ENCODE measurements around the gene MLC1. TPM values are rescaled to one million over a fixed set of nuclear protein-coding genes. Genes with fewer than 3 reads are reported as not detected.

The MLC1 gene
- total and polyA plus RNA-seq, 2 of the 4 experiments (the other 2 are of a cell fraction) = 0.10 TPM; not detected in 1

DNA sequence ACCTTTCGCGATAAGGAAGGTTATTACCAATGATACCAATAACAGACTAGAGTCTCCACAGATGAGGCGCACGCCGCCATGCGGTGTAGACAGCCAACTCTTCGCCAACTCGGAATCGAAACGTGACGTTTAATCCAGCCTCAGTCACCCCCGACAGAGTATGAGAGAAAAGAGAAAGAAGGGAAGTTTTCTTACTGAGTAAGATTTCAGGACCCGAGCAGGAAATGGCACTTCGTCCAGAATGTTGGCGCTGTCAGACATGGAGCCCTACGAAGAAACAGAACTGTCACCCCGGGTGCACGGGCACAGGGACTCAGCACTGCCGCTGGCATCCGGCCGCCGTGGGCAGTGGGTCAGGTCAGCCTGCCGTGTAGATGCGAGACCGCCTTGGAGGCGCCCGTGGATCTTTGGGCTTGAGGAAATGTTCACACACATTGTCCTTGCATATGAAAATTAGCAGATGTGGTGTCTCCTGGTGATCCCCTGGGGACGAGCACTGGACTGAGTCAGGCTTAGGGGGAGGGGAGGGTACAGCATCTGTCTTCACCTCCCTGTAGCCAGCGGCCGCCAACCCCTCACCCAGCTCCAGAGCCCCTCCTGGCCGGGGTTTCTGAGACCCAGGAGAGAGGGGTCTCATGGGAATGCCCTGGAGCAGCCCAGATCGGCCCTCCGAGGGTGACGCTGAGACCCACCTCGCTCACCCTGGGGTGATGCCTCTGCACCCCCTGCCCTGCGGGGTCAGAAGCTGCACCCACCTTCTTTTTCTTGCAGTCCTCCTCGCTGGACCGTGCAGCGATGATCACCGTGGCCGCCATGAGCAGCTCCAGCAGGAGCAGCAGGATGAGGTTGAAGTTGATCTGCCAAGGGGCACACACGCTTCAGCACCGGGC lies 8.3 kb downstream of the MLC1 start:
- dilution Hi-C loops (cut with HindIII; ENCODE audit: low sequenced_read_pairs, unreplicated experiment) = no loop called here
- no peak overlapping the region for H3K56ac ChIP-seq (ENCODE audit: extremely low read depth, insufficient read depth, low read length)
- no peaks in the 10 kb centered on the region for H3K36me3 ChIP-seq (ENCODE audit: control insufficient read depth, insufficient read depth, low read length)
- no peaks in the 10 kb centered on the region for H3K9me3 ChIP-seq (ENCODE audit: control insufficient read depth, insufficient read depth, low read length)
- no peak overlapping the region for H2AK9ac ChIP-seq (replicated peaks; ENCODE audit: low read depth, low read length, poor library complexity)
- no peak overlapping the region for H2BK5ac ChIP-seq (ENCODE audit: low read depth, low read length, poor library complexity, severe bottlenecking)
- H2AFZ ChIP-seq (replicated peaks; ENCODE audit: low read length, poor library complexity) = peak overlapping the region; percentile 21
- WGBS, 2 experiments (ENCODE audit: extremely low coverage in 2 of 2, insufficient read length in 1 of 2) = 84% methylated on average over 13 of the region's 43 CpGs; no CpG with 5 or more reads in 1 of the 2 experiments
- no peak overlapping the region for H3K4me2 ChIP-seq (ENCODE audit: low read depth, low read length)
- no peak overlapping the region for H3K14ac ChIP-seq (replicated peaks; ENCODE audit: low read depth, low read length)
- TF ChIP-seq CHD1 (IDR thresholded peaks at IDR 0.05; ENCODE audit: low read depth, low read length) (no peak), MAZ (IDR thresholded peaks at IDR 0.05; ENCODE audit: borderline replicate concordance, low read depth, low read length) (no peak), BHLHE40 (IDR thresholded peaks at IDR 0.05; ENCODE audit: low read depth, low read length) (no peak), CEBPB (IDR thresholded peaks at IDR 0.05; ENCODE audit: low read depth, low read length) (no peak)
- H3K4ac ChIP-seq (ENCODE audit: low read depth, low read length) = no peak overlapping the region
- CTCF ChIA-PET = no interaction called here
- no peak overlapping the region for H3K18ac ChIP-seq (ENCODE audit: low read depth, low read length)
- H3K27ac ChIP-seq (ENCODE audit: insufficient read depth, low read length) = no peak overlapping the region
- H2BK15ac ChIP-seq (ENCODE audit: low read depth, low read length) = no peak overlapping the region
- H3K79me1 ChIP-seq (ENCODE audit: low read depth in 1 of 2, low read length in 2 of 2) = no peaks in the 10 kb centered on the region
- no peak overlapping the region for H2BK20ac ChIP-seq (ENCODE audit: low read depth, low read length)
- POLR2A ChIA-PET (ENCODE audit: unreplicated experiment) = interaction anchor here (0.5 kb wide), 1 partner anchor 12 kb away, joined by 4 read pairs; no protein-coding TSS in a partner anchor
- H3K23ac ChIP-seq (ENCODE audit: low read depth, low read length) = no peak overlapping the region
- H3K4me1 ChIP-seq (ENCODE audit: control insufficient read depth, insufficient read depth, low read length) = no peaks in the 10 kb centered on the region; the same call in 1 of the 2 replicates
- H4K5ac ChIP-seq (ENCODE audit: low read depth, low read length) = no peak overlapping the region
- intact Hi-C loops (cut with micrococcal nuclease) = no loop called here
- H4K91ac ChIP-seq (ENCODE audit: insufficient read depth, low read depth, low read length) = no peak overlapping the region
- H3K27me3 ChIP-seq (ENCODE audit: control insufficient read depth, insufficient read depth, low read length) = no peaks in the 10 kb centered on the region
- no peak overlapping the region for H2AK5ac ChIP-seq (ENCODE audit: low read depth, low read length)
- BruUV-seq (replicated peaks) = no TSS peak
- no peak overlapping the region for H3K4me3 ChIP-seq (ENCODE audit: insufficient read depth, low read depth, low read length)
- ATAC-seq (ENCODE audit: low read depth) (no peak), DNase-seq (no peak)
- no peaks in the 10 kb centered on the region for H4K20me1 ChIP-seq (ENCODE audit: insufficient read depth, low read length)
- H3K9ac ChIP-seq (ENCODE audit: low read depth, low read length) = no peak overlapping the region
- in situ Hi-C loops (cut with MboI; ENCODE audit: low sequenced_read_pairs) = no loop called here
- no peak overlapping the region for H2BK120ac ChIP-seq (ENCODE audit: low read depth, low read length)
- H3K9me1 ChIP-seq (ENCODE audit: insufficient read depth, low read length) = no peaks in the 10 kb centered on the region
- H4K8ac ChIP-seq (ENCODE audit: low read depth in 2 of 2, low read length in 2 of 2) = no peak overlapping the region
